ENCODE measurements around the gene MTFR1L.

Gene MTFR1L

DNA sequence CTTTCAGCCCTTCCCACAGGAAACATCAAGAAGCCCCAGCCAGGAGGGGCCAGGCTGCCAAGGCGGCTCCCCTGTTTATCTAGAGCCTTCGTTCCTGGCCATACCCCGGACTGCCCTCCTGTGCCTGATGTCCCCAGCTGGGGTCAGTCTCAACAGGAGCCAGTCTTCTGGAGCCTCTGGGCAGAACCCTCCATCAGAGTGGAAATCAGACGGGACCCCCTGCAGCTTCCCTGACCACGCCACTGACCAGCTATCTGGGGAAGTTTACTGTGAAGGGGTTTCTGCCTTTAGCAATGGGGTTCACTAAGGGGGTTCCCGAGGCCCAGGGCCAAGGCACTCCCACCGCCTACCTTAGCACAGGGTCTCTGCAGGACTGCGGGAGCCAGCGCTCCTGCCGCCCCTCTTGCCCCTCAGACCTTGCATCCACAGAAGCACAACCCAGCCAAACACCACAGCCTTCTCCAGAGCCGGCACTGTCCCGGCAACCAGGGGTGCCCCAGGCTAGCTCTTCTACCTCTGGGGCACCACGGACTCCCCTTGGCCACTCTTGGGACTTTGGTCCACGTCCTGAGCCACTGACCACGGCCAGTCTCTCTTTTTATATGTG lies 3.5 kb upstream of the MTFR1L start:
- Histone ChIP-seq H3K36me3 (ENCODE audit: control insufficient read depth, insufficient read depth, low read length) (peaks cover 5% of the 10 kb centered on the region; the same call in 1 of the 2 replicates), H3K9me3 (ENCODE audit: control insufficient read depth, insufficient read depth, low read length) (no peaks in the 10 kb centered on the region), H3K4me3 (ENCODE audit: low read length) (no peak overlapping the region), H3K4me1 (ENCODE audit: control insufficient read depth, insufficient read depth, low read length) (peaks cover 5% of the 10 kb centered on the region; the same call in 1 of the 2 replicates), H3K27me3 (ENCODE audit: control insufficient read depth, insufficient read depth, low read length) (no peaks in the 10 kb centered on the region), H3K27ac (ENCODE audit: low read length) (no peak overlapping the region)
- WGBS (ENCODE audit: insufficient coverage, insufficient read length), result no CpG with 5 or more reads among the region's 15 CpGs
- no peak for DNase-seq (ENCODE audit: low read depth, low spot score)

DNA sequence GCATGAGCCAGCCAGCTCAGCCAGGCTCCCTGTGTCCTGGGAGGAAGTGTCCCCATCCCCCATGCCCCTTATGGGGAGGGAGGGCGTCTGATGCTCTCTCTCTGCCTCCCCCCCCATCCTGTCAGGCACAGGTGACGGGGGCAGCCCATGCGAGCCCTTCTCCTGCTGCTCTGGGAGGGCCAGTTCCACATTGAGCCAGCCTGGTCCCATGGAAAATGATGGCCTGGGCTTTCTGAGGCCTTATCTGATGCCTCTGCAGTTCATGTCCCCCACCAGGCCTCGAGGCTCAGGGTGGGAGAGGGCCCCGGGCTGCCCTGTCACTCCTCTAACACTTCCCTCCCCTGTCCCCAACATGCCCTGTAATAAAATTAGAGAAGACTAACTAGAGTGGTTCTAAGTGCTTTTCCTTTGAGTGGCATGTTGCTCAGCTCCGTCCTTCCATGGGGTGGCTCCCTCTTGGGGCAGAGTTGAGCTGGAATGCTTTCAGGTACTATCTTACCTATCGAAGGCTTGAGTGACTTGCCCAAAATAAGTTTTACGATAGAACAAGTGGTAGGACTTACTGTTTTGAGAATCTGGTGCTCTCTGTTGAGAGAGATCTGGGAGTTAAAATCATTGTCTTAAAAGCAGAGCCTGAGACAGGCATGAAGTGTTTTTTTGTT lies 1.8 kb upstream of the MTFR1L start:
- H3K27me3 ChIP-seq (ENCODE audit: control insufficient read depth, insufficient read depth, low read length), result no peaks in the 10 kb centered on the region
- no peaks in the 10 kb centered on the region for H3K9me3 ChIP-seq (ENCODE audit: control insufficient read depth, insufficient read depth, low read length)
- no peak for DNase-seq (ENCODE audit: low read depth, low spot score)
- peaks cover 5% of the 10 kb centered on the region; the same call in 1 of the 2 replicates for H3K4me1 ChIP-seq (ENCODE audit: control insufficient read depth, insufficient read depth, low read length)
- peaks cover 5% of the 10 kb centered on the region; the same call in 1 of the 2 replicates for H3K36me3 ChIP-seq (ENCODE audit: control insufficient read depth, insufficient read depth, low read length)
- H3K27ac ChIP-seq (ENCODE audit: low read length), result no peak overlapping the region
- H3K4me3 ChIP-seq (ENCODE audit: low read length), result no peak overlapping the region
- no CpG with 5 or more reads among the region's 8 CpGs for WGBS (ENCODE audit: insufficient coverage, insufficient read length)

DNA sequence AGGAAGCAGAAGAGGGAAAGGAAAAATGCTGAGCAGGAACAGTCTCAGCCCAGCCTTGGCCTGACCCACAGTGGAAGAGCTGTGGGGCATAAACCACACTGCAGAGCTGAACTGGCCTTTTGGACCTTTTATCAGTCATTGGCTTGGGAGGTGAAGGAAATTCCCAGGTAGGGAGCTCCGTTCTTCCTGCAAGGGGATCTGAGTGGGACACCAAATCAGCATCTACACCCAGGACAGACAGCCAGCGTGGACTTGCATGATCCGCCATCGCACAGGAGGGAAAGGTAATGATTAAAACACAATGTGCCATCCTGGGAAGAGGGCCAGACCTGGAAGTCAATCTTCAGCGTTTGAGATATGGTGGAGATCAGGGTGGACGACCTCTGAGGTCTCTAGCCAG lies 1.2 kb upstream of the MTFR1L start:
- H3K36me3 ChIP-seq (ENCODE audit: control insufficient read depth, insufficient read depth, low read length), result peaks cover 5% of the 10 kb centered on the region; the same call in 1 of the 2 replicates
- no peaks in the 10 kb centered on the region for H3K9me3 ChIP-seq (ENCODE audit: control insufficient read depth, insufficient read depth, low read length)
- no peak overlapping the region for H3K4me3 ChIP-seq (ENCODE audit: low read length)
- H3K27ac ChIP-seq (ENCODE audit: low read length), result no peak overlapping the region
- no peak for DNase-seq (ENCODE audit: low read depth, low spot score)
- H3K4me1 ChIP-seq (ENCODE audit: control insufficient read depth, insufficient read depth, low read length), result peaks cover 5% of the 10 kb centered on the region; the same call in 1 of the 2 replicates
- no CpG with 5 or more reads among the region's 6 CpGs for WGBS (ENCODE audit: insufficient coverage, insufficient read length)
- no peaks in the 10 kb centered on the region for H3K27me3 ChIP-seq (ENCODE audit: control insufficient read depth, insufficient read depth, low read length)

DNA sequence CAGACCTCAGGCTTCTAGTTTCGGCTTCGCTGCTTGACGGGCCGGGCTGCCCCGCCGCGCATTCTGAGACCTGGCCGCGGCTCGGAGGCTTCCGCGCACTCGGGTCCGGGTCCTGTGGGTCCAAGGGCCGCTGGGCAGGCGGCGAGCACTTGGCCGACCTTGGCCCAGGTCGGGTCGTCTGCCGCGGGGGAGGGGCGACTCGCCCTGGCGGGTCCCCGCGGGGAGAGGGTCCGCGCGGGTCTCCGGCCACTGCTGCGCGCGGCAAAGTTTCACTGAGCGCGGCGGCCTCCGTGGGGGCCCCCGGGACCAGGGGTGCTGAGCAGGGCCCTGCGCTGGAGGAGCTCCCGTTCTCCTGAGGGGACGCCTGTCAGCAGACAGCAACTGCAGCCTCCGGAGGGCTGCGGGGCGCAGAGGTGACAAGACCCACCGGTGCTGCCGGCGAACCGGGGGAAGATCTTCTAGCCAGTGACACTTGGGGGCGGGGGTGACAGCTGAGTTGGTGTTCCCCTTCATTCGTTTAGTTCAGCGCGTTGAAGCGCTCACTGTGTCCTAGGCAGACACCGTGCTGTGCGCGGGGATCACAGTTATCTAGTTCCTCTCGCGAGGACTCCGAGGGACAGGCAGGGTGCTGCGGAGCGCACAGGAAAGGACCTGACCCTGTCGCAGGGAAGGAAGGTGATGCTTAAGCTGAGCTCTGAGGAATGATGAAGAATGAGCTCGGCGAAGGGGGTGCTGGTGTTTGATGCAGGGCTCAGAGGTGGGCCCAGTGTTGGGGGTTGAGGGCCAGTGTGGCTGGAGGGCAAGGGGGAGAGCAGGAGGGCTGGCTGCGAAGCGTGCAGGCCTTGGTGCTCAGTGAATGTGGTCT lies 725 bp downstream of the MTFR1L start:
- Histone ChIP-seq H3K27me3 (ENCODE audit: control insufficient read depth, insufficient read depth, low read length) (no peaks in the 10 kb centered on the region), H3K4me3 (ENCODE audit: low read length) (peak overlapping the region; percentile 60), H3K36me3 (ENCODE audit: control insufficient read depth, insufficient read depth, low read length) (peaks cover 4% of the 10 kb centered on the region; the same call in 1 of the 2 replicates), H3K4me1 (ENCODE audit: control insufficient read depth, insufficient read depth, low read length) (peaks cover 5% of the 10 kb centered on the region; the same call in 1 of the 2 replicates), H3K27ac (ENCODE audit: low read length) (no peak overlapping the region), H3K9me3 (ENCODE audit: control insufficient read depth, insufficient read depth, low read length) (no peaks in the 10 kb centered on the region)
- DNase-seq (ENCODE audit: low read depth, low spot score), result no peak
- WGBS (ENCODE audit: insufficient coverage, insufficient read length), result no CpG with 5 or more reads among the region's 67 CpGs

DNA sequence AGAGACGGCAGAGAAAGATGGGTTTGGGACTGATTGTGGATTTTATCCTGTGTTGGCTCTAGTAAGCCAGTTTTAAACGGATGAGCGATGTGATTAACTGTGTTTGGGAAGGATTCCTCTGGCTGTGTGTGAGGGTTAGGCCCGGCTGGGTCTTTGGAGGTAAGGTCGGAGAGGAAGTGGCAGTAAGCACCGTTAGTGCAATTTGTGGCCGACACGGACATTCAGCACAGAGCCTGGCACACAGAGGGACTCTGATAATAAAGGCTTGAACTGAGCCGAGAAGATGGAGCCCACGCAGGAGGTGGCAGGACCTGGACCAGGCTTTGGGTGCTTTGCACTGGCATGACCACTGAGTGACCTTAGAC lies 1.3 kb downstream of the MTFR1L start:
- WGBS (ENCODE audit: insufficient coverage, insufficient read length), result no CpG with 5 or more reads among the region's 10 CpGs
- H3K27ac ChIP-seq (ENCODE audit: low read length), result no peak overlapping the region
- H3K27me3 ChIP-seq (ENCODE audit: control insufficient read depth, insufficient read depth, low read length), result no peaks in the 10 kb centered on the region
- H3K4me3 ChIP-seq (ENCODE audit: low read length), result peak overlapping the region; percentile 60; the same call in 1 of the 2 replicates
- H3K4me1 ChIP-seq (ENCODE audit: control insufficient read depth, insufficient read depth, low read length), result peaks cover 5% of the 10 kb centered on the region; the same call in 1 of the 2 replicates
- DNase-seq (ENCODE audit: low read depth, low spot score), result no peak
- no peaks in the 10 kb centered on the region for H3K9me3 ChIP-seq (ENCODE audit: control insufficient read depth, insufficient read depth, low read length)
- no peaks in the 10 kb centered on the region; the same call in 1 of the 2 replicates for H3K36me3 ChIP-seq (ENCODE audit: control insufficient read depth, insufficient read depth, low read length)

DNA sequence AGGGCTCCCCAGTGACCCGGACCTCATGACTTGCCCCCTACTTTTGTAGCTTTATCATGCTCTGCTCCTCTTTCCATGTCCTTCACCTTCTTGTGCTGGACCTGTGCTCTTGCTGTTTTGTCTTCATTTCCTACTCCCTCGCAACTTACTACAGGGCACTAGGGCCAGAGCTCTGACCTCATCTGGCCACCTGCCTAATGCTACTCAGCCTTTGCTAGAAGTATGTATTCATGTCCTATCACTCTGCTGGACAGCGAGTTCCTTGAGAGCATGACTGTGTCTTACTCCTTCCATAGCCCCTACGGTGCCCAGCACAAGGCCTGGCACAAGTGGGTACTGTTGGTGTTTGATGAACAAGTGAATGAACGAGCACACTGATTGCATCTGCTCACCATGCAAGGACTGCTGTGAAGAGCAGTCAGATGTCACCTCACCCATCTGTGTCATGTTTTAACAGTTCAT lies 1.9 kb downstream of the MTFR1L start:
- no peaks in the 10 kb centered on the region for H3K27me3 ChIP-seq (ENCODE audit: control insufficient read depth, insufficient read depth, low read length)
- peaks cover 5% of the 10 kb centered on the region; the same call in 1 of the 2 replicates for H3K4me1 ChIP-seq (ENCODE audit: control insufficient read depth, insufficient read depth, low read length)
- DNase-seq (ENCODE audit: low read depth, low spot score), result no peak
- no peak overlapping the region for H3K27ac ChIP-seq (ENCODE audit: low read length)
- no peaks in the 10 kb centered on the region for H3K9me3 ChIP-seq (ENCODE audit: control insufficient read depth, insufficient read depth, low read length)
- no peak overlapping the region for H3K4me3 ChIP-seq (ENCODE audit: low read length)
- H3K36me3 ChIP-seq (ENCODE audit: control insufficient read depth, insufficient read depth, low read length), result peaks cover 5% of the 10 kb centered on the region; the same call in 1 of the 2 replicates
- WGBS (ENCODE audit: insufficient coverage, insufficient read length), result no CpG with 5 or more reads among the region's 5 CpGs

DNA sequence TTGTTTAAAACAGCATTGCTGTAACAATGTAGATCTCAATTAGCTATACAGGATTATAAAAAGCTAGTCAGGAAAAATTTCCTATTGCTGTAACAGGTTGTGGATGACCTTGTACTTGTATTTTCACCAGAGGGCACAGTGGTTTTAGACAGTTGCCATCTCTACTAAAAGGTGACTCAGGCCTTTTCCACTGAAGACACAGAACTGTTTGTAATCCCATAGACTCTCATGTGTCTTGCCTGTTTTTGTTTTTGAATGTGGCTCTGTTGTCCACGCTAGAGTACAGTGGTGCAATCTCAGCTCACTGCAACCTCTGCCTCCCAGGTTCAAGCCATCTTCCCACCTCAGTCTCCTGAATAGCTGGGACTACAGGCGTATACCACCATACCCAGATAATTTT lies 5.9 kb downstream of the MTFR1L start:
- H3K4me1 ChIP-seq (ENCODE audit: control insufficient read depth, insufficient read depth, low read length), result no peaks in the 10 kb centered on the region; the same call in 1 of the 2 replicates
- H3K36me3 ChIP-seq (ENCODE audit: control insufficient read depth, insufficient read depth, low read length), result peaks cover 18% of the 10 kb centered on the region; the same call in 1 of the 2 replicates
- H3K4me3 ChIP-seq (ENCODE audit: low read length), result no peak overlapping the region
- no peak for DNase-seq (ENCODE audit: low read depth, low spot score)
- WGBS (ENCODE audit: insufficient coverage, insufficient read length), result no CpG with 5 or more reads among the region's 2 CpGs
- H3K27ac ChIP-seq (ENCODE audit: low read length), result no peak overlapping the region
- H3K27me3 ChIP-seq (ENCODE audit: control insufficient read depth, insufficient read depth, low read length), result no peaks in the 10 kb centered on the region
- H3K9me3 ChIP-seq (ENCODE audit: control insufficient read depth, insufficient read depth, low read length), result no peaks in the 10 kb centered on the region

DNA sequence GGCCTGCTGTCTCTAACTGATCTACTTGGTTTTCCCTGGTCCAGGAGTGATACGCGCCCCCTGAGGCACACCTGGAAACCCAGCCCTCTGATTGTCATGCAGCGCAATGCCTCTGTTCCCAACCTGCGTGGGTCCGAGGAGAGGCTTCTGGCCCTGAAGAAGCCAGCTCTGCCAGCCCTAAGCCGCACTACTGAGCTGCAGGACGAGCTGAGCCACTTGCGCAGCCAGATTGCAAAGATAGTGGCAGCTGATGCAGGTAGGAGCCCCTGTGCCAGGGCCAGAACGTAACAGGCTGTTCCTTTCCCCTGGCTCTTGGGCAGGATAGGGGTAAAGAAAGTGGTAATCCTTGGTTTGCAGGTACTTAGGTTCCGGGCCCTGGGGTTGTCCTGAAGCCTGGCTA lies 6.8 kb downstream of the MTFR1L start:
- Histone ChIP-seq H3K36me3 (ENCODE audit: control insufficient read depth, insufficient read depth, low read length) (peaks cover 22% of the 10 kb centered on the region; the same call in 1 of the 2 replicates), H3K9me3 (ENCODE audit: control insufficient read depth, insufficient read depth, low read length) (no peaks in the 10 kb centered on the region), H3K27me3 (ENCODE audit: control insufficient read depth, insufficient read depth, low read length) (no peaks in the 10 kb centered on the region), H3K27ac (ENCODE audit: low read length) (no peak overlapping the region), H3K4me1 (ENCODE audit: control insufficient read depth, insufficient read depth, low read length) (no peaks in the 10 kb centered on the region; the same call in 1 of the 2 replicates), H3K4me3 (ENCODE audit: low read length) (no peak overlapping the region)
- WGBS (ENCODE audit: insufficient coverage, insufficient read length), result no CpG with 5 or more reads among the region's 10 CpGs
- DNase-seq (ENCODE audit: low read depth, low spot score), result no peak

DNA sequence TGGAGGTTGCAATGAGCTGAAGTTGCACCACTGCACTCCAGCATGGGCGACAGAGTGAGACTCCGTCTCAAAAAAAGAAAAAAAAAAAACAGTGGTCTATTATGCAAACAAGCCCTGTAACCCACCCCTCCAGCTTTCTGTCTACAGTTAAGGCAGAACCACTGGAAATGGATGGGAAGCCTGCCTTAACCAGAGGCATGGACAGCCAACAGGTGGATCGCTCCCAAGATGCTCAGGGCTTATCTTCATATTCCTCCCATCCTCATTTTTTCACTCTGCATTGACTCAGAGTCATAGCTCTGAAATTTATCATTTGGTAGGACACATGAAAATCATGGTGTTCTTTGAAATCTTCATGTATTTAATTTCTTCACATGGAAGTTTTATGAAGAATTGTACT lies 8.7 kb downstream of the MTFR1L start:
- Histone ChIP-seq H3K4me3 (ENCODE audit: low read length) (no peak overlapping the region), H3K36me3 (ENCODE audit: control insufficient read depth, insufficient read depth, low read length) (peaks cover 24% of the 10 kb centered on the region; the same call in 1 of the 2 replicates), H3K4me1 (ENCODE audit: control insufficient read depth, insufficient read depth, low read length) (no peaks in the 10 kb centered on the region), H3K27me3 (ENCODE audit: control insufficient read depth, insufficient read depth, low read length) (no peaks in the 10 kb centered on the region), H3K9me3 (ENCODE audit: control insufficient read depth, insufficient read depth, low read length) (no peaks in the 10 kb centered on the region), H3K27ac (ENCODE audit: low read length) (no peak overlapping the region)
- no CpG with 5 or more reads among the region's 3 CpGs for WGBS (ENCODE audit: insufficient coverage, insufficient read length)
- no peak for DNase-seq (ENCODE audit: low read depth, low spot score)

DNA sequence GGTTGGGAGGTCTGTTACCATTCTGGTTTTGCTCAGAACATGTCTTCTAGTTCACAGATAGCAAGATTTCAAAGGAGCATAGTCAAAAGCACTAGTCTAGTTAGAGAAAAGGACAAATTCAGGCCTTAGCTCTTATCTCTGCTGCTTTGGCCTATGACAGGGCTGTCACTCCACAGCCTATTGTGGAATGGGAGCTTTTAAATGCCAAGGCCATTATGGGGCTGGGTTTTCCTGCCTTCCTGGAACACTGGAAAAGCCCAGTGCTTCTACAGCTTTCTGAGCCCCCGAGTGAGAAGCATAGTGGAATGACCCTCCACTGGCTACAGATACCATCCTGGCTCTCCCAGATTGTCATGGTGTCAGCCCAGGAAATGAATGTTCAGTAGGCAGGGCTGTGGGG lies 9.3 kb downstream of the MTFR1L start:
- no CpG with 5 or more reads among the region's 1 CpG for WGBS (ENCODE audit: insufficient coverage, insufficient read length)
- DNase-seq (ENCODE audit: low read depth, low spot score), result no peak

More for the DNA sequence above, 9.3 kb downstream of the MTFR1L start:
- Histone ChIP-seq H3K27me3 (ENCODE audit: control insufficient read depth, insufficient read depth, low read length) (no peaks in the 10 kb centered on the region), H3K4me3 (ENCODE audit: low read length) (no peak overlapping the region), H3K36me3 (ENCODE audit: control insufficient read depth, insufficient read depth, low read length) (peaks cover 24% of the 10 kb centered on the region; the same call in 1 of the 2 replicates), H3K9me3 (ENCODE audit: control insufficient read depth, insufficient read depth, low read length) (no peaks in the 10 kb centered on the region), H3K27ac (ENCODE audit: low read length) (no peak overlapping the region), H3K4me1 (ENCODE audit: control insufficient read depth, insufficient read depth, low read length) (no peaks in the 10 kb centered on the region)

All from iPS DF 6.9 (cell line).